Liver (tissue), 9 donors: Measurements from ENCODE around the gene ZNF546. TPM values are rescaled to one million over a fixed set of nuclear protein-coding genes. Genes with fewer than 3 reads are reported as not detected.
A peak's percentile ranks its signal among the peaks of the same experiment; 100 is the strongest.

ENCODE experiments used
- DNase-seq: peaks from one replicate; pipeline ENCODE4 v3.0.0-alpha.2; 2017; ENCODE audit warnings: low spot score
- H3K27ac ChIP-seq, 2 donors: one replicate each; pipeline ENCODE4 v1.7.0; 2013; ENCODE audit warnings: inconsistent platforms in 2 of 2, low read length in 2 of 2, control low read depth in 1 of 2, low read depth in 1 of 2, mild to moderate bottlenecking in 1 of 2
- H3K27me3 ChIP-seq, 4 donors: one replicate each; pipeline versions ENCODE4 v1.6.1 to v1.7.0; 2013; ENCODE audit warnings: low read length in 3 of 4, inconsistent platforms in 1 of 4, mild to moderate bottlenecking in 1 of 4, moderate library complexity in 1 of 4; ENCODE audit not compliant: control insufficient read depth in 4 of 4, insufficient read depth in 4 of 4
- H3K36me3 ChIP-seq, 4 donors: one replicate each; pipeline versions ENCODE4 v1.6.1 to v1.7.0; 2013; ENCODE audit warnings: low read length in 3 of 4, mild to moderate bottlenecking in 3 of 4, low read depth in 1 of 4, moderate library complexity in 1 of 4; ENCODE audit not compliant: control insufficient read depth in 4 of 4, insufficient read depth in 3 of 4
- H3K4me1 ChIP-seq, 4 donors: one replicate each; pipeline versions ENCODE4 v1.6.1 to v1.7.0; 2013; ENCODE audit warnings: low read length in 3 of 4, mild to moderate bottlenecking in 3 of 4, moderate library complexity in 1 of 4; ENCODE audit not compliant: control insufficient read depth in 4 of 4, insufficient read depth in 4 of 4
- H3K4me3 ChIP-seq, 3 donors: one replicate each; pipeline versions ENCODE4 v1.6.1 to v1.7.0; 2013; ENCODE audit warnings: low read length in 3 of 3, control low read depth in 1 of 3, low read depth in 1 of 3, mild to moderate bottlenecking in 1 of 3
- H3K9ac ChIP-seq, 2 donors: one replicate each; pipeline ENCODE4 v1.7.0; 2013; ENCODE audit warnings: low read length in 2 of 2, mild to moderate bottlenecking in 2 of 2, moderate library complexity in 2 of 2, control low read depth in 1 of 2, low read depth in 1 of 2
- H3K9me3 ChIP-seq, 4 donors: one replicate each; pipeline versions ENCODE4 v1.6.1 to v1.7.0; 2013; ENCODE audit warnings: low read length in 3 of 4; ENCODE audit not compliant: control insufficient read depth in 4 of 4
- EGR1 ChIP-seq, 2 donors: IDR thresholded peaks; 2 replicates each; pipeline ENCODE4 v1.6.1; 2016 to 2018; ENCODE audit warnings: antibody characterized with exemption in 2 of 2, low read depth in 2 of 2
- FOXA1 ChIP-seq: IDR thresholded peaks from 2 replicates; pipeline ENCODE4 v1.6.1; 2016; ENCODE audit warnings: antibody characterized with exemption
- FOXA2 ChIP-seq: IDR thresholded peaks from 2 replicates; pipeline ENCODE4 v1.6.1; 2016; ENCODE audit warnings: antibody characterized with exemption
- GABPA ChIP-seq, 2 donors: IDR thresholded peaks in 1 of 2; conservative IDR thresholded peaks in 1 of 2; 2 replicates each; pipeline ENCODE4 v1.6.1; 2016; ENCODE audit warnings: antibody characterized with exemption in 2 of 2, mild to moderate bottlenecking in 1 of 2, moderate library complexity in 1 of 2
- HNF4A ChIP-seq, 2 donors: conservative IDR thresholded peaks; 2 replicates each; pipeline ENCODE4 v1.6.1; 2016; ENCODE audit warnings: antibody characterized with exemption in 2 of 2, mild to moderate bottlenecking in 2 of 2
- HNF4G ChIP-seq: IDR thresholded peaks from 2 replicates; pipeline ENCODE4 v1.6.1; 2016; ENCODE audit warnings: antibody characterized with exemption
- JUND ChIP-seq, 2 donors: IDR thresholded peaks; 2 replicates each; pipeline ENCODE4 v1.6.1; 2016; ENCODE audit warnings: antibody characterized with exemption in 2 of 2
- NR2F2 ChIP-seq: IDR thresholded peaks from 2 replicates; pipeline ENCODE4 v1.6.1; 2016; ENCODE audit warnings: antibody characterized with exemption
- RAD21 ChIP-seq, 2 donors: IDR thresholded peaks; 2 replicates each; pipeline ENCODE4 v1.6.1; 2016; ENCODE audit warnings: antibody characterized with exemption in 2 of 2, mild to moderate bottlenecking in 2 of 2
- RXRA ChIP-seq, 2 donors: IDR thresholded peaks; 2 replicates each; pipeline ENCODE4 v1.6.1; 2017 to 2018; ENCODE audit warnings: antibody characterized with exemption in 2 of 2, mild to moderate bottlenecking in 1 of 2
- SP1 ChIP-seq: IDR thresholded peaks from 2 replicates; pipeline ENCODE4 v1.6.1; 2018; ENCODE audit warnings: antibody characterized with exemption, mild to moderate bottlenecking
- TAF1 ChIP-seq: conservative IDR thresholded peaks from 2 replicates; pipeline ENCODE4 v1.6.1; 2016; ENCODE audit warnings: antibody characterized with exemption, mild to moderate bottlenecking
- YY1 ChIP-seq: IDR thresholded peaks from 2 replicates; pipeline ENCODE4 v1.6.1; 2016; ENCODE audit warnings: antibody characterized with exemption, mild to moderate bottlenecking
- WGBS: extraction: QIAGEN DNeasy Blood & Tissue Kit; methylation state at CpG from one replicate; pipeline ENCODE4 v1.1.7; 2013; 5-methylcytosine and 5-hydroxymethylcytosine counted together
- polyA plus RNA-seq, 2 donors: library from polyadenylated mRNA; stranded (reverse) in 1 of 2; unstranded in 1 of 2; fragments of 200-250 nt in 1 of 2; fragments of >200 nt in 1 of 2; fragmentation: Nextera tagmentation in 1 of 2; extraction: Ambion mirVana in 1 of 2; gene quantifications; one replicate each; pipeline versions ENCODE4 v1.2.1 to v1.2.3, GENCODE V29; 2013 to 2015
- total RNA-seq, 2 donors: library from RNA; depleted of rRNA; stranded (reverse); fragments of >200 nt; gene quantifications; one replicate each; pipeline ENCODE4 v1.2.3, GENCODE V29; 2014
- TF ChIP-seq, protein P1 (sequence below): IDR thresholded peaks from 2 replicates; pipeline ENCODE4 v1.6.1; 2016; ENCODE audit warnings: antibody characterized with exemption
- TF ChIP-seq, protein P2 (sequence below): IDR thresholded peaks from 2 replicates; pipeline ENCODE4 v1.6.1; 2016; ENCODE audit warnings: antibody characterized with exemption, mild to moderate bottlenecking
- TF ChIP-seq, protein P3 (sequence below): IDR thresholded peaks from 2 replicates; pipeline ENCODE4 v1.6.1; 2016; ENCODE audit warnings: antibody characterized with exemption
- TF ChIP-seq, protein P4 (sequence below): fragments of 150-350 bp; IDR thresholded peaks from 2 replicates; pipeline ENCODE4 v1.5.1; 2017; ENCODE audit warnings: improper control_type of control experiment, low read depth, low read length; ENCODE audit not compliant: missing input control
- TF ChIP-seq, protein P5 (sequence below): IDR thresholded peaks from 2 replicates; pipeline ENCODE4 v1.6.1; 2016; ENCODE audit warnings: antibody characterized with exemption
- donor health status: healthy.
- donor health status: healthy.
- donor health status: healthy.
- donor health status: healthy.
- donor health status: healthy.

The ZNF546 gene
- total and polyA plus RNA-seq, 4 donors = 1.1 to 4.9 (median 2.2) TPM

DNA sequence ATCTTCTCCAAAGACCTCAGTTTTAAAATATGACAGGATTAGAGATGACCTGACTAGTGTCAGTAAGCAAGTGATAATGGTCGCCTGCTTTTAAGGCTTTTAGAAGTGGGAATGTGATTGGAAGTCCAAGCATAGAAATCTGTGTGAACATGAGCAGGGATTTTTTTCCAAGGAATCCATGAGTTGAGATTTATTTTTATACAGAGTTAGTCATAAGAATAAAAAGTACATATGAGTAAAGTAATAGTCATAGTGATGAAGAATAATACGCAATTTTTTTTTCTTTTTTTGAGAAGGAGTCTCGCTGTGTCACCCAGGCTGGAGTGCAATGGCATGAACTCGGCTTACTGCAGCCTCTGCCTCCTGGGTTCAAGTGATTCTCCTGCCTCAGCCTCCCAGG is 1.6 kb downstream of the ZNF546 start:
- 97% methylated on average over 4 of the region's 4 CpGs for WGBS
- Histone ChIP-seq H3K27me3 (no peaks in the 10 kb centered on the region), H3K4me1 (peaks cover 5 to 15% (median 8%) of the 10 kb centered on the region in 4 donors), H3K9me3 (peaks cover 0 to 2% (median 0%) of the 10 kb centered on the region in 4 donors), H3K9ac (no peak overlapping the region), H3K36me3 (peaks cover 0 to 4% (median 0%) of the 10 kb centered on the region in 4 donors), H3K27ac (no peak overlapping the region), H3K4me3 (no peak overlapping the region)
- DNase-seq = no peak
- TF ChIP-seq HNF4G (no peak), JUND (IDR thresholded peaks at IDR 0.05) (no peak), GABPA (IDR thresholded peaks at IDR 0.05 in 1 of 2, conservative IDR thresholded peaks at IDR 0.05 in 1 of 2) (no peak), SP1 (no peak), HNF4A (conservative IDR thresholded peaks at IDR 0.05) (no peak), FOXA2 (no peak), RAD21 (IDR thresholded peaks at IDR 0.05) (no peak), EGR1 (IDR thresholded peaks at IDR 0.05; ENCODE audit: low read depth in 2 of 2) (no peak), NR2F2 (no peak), YY1 (no peak), RXRA (IDR thresholded peaks at IDR 0.05) (no peak), FOXA1 (no peak), TAF1 (no peak)
- TF ChIP-seq, protein P1, sequence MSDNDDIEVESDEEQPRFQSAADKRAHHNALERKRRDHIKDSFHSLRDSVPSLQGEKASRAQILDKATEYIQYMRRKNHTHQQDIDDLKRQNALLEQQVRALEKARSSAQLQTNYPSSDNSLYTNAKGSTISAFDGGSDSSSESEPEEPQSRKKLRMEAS = no peak
- TF ChIP-seq, protein P2, sequence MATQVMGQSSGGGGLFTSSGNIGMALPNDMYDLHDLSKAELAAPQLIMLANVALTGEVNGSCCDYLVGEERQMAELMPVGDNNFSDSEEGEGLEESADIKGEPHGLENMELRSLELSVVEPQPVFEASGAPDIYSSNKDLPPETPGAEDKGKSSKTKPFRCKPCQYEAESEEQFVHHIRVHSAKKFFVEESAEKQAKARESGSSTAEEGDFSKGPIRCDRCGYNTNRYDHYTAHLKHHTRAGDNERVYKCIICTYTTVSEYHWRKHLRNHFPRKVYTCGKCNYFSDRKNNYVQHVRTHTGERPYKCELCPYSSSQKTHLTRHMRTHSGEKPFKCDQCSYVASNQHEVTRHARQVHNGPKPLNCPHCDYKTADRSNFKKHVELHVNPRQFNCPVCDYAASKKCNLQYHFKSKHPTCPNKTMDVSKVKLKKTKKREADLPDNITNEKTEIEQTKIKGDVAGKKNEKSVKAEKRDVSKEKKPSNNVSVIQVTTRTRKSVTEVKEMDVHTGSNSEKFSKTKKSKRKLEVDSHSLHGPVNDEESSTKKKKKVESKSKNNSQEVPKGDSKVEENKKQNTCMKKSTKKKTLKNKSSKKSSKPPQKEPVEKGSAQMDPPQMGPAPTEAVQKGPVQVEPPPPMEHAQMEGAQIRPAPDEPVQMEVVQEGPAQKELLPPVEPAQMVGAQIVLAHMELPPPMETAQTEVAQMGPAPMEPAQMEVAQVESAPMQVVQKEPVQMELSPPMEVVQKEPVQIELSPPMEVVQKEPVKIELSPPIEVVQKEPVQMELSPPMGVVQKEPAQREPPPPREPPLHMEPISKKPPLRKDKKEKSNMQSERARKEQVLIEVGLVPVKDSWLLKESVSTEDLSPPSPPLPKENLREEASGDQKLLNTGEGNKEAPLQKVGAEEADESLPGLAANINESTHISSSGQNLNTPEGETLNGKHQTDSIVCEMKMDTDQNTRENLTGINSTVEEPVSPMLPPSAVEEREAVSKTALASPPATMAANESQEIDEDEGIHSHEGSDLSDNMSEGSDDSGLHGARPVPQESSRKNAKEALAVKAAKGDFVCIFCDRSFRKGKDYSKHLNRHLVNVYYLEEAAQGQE = no peak
- TF ChIP-seq, protein P3, sequence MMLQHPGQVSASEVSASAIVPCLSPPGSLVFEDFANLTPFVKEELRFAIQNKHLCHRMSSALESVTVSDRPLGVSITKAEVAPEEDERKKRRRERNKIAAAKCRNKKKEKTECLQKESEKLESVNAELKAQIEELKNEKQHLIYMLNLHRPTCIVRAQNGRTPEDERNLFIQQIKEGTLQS = no peak
- TF ChIP-seq, protein P4, sequence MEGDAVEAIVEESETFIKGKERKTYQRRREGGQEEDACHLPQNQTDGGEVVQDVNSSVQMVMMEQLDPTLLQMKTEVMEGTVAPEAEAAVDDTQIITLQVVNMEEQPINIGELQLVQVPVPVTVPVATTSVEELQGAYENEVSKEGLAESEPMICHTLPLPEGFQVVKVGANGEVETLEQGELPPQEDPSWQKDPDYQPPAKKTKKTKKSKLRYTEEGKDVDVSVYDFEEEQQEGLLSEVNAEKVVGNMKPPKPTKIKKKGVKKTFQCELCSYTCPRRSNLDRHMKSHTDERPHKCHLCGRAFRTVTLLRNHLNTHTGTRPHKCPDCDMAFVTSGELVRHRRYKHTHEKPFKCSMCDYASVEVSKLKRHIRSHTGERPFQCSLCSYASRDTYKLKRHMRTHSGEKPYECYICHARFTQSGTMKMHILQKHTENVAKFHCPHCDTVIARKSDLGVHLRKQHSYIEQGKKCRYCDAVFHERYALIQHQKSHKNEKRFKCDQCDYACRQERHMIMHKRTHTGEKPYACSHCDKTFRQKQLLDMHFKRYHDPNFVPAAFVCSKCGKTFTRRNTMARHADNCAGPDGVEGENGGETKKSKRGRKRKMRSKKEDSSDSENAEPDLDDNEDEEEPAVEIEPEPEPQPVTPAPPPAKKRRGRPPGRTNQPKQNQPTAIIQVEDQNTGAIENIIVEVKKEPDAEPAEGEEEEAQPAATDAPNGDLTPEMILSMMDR = no peak

DNA sequence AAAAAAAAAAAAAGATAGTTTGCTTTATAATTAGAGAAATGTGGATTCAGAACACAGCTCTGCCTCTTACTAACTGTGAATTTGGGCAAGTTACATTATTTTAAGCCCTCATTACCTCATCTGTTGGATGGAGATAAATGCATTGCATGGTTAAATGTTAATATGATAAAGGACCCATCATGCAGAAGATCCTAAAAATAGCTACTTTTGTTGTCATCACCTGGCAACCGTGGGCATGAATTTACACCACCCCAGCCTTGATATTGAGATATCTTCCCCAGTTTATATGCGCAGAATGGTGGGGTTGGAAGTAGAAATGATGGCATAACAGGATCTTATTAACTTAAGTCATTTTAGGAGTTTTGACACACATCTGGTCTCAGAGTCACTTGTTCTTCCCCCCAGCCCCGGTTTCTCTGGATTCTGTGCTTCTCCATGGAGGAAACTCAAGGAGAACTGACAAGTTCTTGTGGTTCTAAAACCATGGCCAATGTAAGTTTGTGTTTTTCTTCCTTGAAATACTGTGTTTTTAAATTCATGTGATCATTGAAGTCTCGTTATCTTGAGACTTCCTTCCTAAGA is 8.9 kb downstream of the ZNF546 start:
- H3K4me1 ChIP-seq = no peaks in the 10 kb centered on the region
- peaks cover 4 to 22% (median 9%) of the 10 kb centered on the region in 4 donors for H3K9me3 ChIP-seq
- DNase-seq = no peak
- H3K27me3 ChIP-seq = no peaks in the 10 kb centered on the region
- no peak overlapping the region for H3K9ac ChIP-seq
- TF ChIP-seq NR2F2 (no peak), GABPA (IDR thresholded peaks at IDR 0.05 in 1 of 2, conservative IDR thresholded peaks at IDR 0.05 in 1 of 2) (no peak), HNF4A (conservative IDR thresholded peaks at IDR 0.05) (no peak)
- TF ChIP-seq, protein P4 = no peak
- TF ChIP-seq, protein P1 = no peak
- TF ChIP-seq, protein P5, sequence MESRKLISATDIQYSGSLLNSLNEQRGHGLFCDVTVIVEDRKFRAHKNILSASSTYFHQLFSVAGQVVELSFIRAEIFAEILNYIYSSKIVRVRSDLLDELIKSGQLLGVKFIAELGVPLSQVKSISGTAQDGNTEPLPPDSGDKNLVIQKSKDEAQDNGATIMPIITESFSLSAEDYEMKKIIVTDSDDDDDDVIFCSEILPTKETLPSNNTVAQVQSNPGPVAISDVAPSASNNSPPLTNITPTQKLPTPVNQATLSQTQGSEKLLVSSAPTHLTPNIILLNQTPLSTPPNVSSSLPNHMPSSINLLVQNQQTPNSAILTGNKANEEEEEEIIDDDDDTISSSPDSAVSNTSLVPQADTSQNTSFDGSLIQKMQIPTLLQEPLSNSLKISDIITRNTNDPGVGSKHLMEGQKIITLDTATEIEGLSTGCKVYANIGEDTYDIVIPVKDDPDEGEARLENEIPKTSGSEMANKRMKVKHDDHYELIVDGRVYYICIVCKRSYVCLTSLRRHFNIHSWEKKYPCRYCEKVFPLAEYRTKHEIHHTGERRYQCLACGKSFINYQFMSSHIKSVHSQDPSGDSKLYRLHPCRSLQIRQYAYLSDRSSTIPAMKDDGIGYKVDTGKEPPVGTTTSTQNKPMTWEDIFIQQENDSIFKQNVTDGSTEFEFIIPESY = no peak
- TF ChIP-seq, protein P3 = no peak
- H3K4me3 ChIP-seq = peak overlapping the region in 1 of 3 donors; percentile 9
- 86% methylated on average over 4 of the region's 4 CpGs for WGBS
- H3K27ac ChIP-seq = no peak overlapping the region
- H3K36me3 ChIP-seq = peaks cover 13 to 49% (median 45%) of the 10 kb centered on the region in 4 donors
